WTC11 (cell line): Measurements from ENCODE around the gene URB1. TPM values are rescaled to one million over a fixed set of nuclear protein-coding genes. Genes with fewer than 3 reads are reported as not detected.
A peak's percentile ranks its signal among the peaks of the same experiment; 100 is the strongest.

ENCODE experiments used
- ETV6 ChIP-seq: sonication (generic); formaldehyde crosslinking; IDR thresholded peaks from 2 replicates; pipeline ENCODE4 v1.8.1; 2022; ENCODE audit warnings: mild to moderate bottlenecking, missing genetic modification reagents
- GABPB1 ChIP-seq: sonication (generic); formaldehyde crosslinking; IDR thresholded peaks from 2 replicates; pipeline ENCODE4 v1.8.1; 2023; ENCODE audit warnings: mild to moderate bottlenecking, missing genetic modification reagents
- IRF2 ChIP-seq: sonication (generic); formaldehyde crosslinking; IDR thresholded peaks from 2 replicates; pipeline ENCODE4 v1.8.0; 2022; ENCODE audit warnings: low read depth, missing genetic modification reagents, borderline replicate concordance
- NFATC4 ChIP-seq: fragments of 250-450 bp; sonication (Bioruptor Pico); IDR thresholded peaks from 2 replicates; pipeline ENCODE4 v1.9.0; 2021; ENCODE audit warnings: mild to moderate bottlenecking
- NFE2L1 ChIP-seq: sonication (generic); formaldehyde crosslinking; IDR thresholded peaks from 2 replicates; pipeline ENCODE4 v1.8.1; 2023; ENCODE audit warnings: missing genetic modification reagents
- RELA ChIP-seq: sonication (generic); formaldehyde crosslinking; IDR thresholded peaks from 2 replicates; pipeline ENCODE4 v1.8.1; 2022; ENCODE audit warnings: missing genetic modification reagents, mild to moderate bottlenecking, borderline replicate concordance
- SMAD3 ChIP-seq: sonication (generic); formaldehyde crosslinking; IDR thresholded peaks from 2 replicates; pipeline ENCODE4 v1.8.0; 2022; ENCODE audit warnings: missing genetic modification reagents, mild to moderate bottlenecking, borderline replicate concordance
- SP1 ChIP-seq: sonication (generic); formaldehyde crosslinking; conservative IDR thresholded peaks from 2 replicates; pipeline ENCODE4 v1.8.1; 2022; ENCODE audit warnings: missing genetic modification reagents
- TP53 ChIP-seq: sonication (generic); formaldehyde crosslinking; IDR thresholded peaks from 2 replicates; pipeline ENCODE4 v1.8.1; 2023; ENCODE audit warnings: mild to moderate bottlenecking, missing genetic modification reagents
- ZNF121 ChIP-seq: sonication (generic); formaldehyde crosslinking; IDR thresholded peaks from 2 replicates; pipeline ENCODE4 v1.8.0; 2023; ENCODE audit warnings: missing genetic modification reagents
- ZNF138 ChIP-seq: sonication (generic); formaldehyde crosslinking; conservative IDR thresholded peaks from 2 replicates; pipeline ENCODE4 v1.8.1; 2022; ENCODE audit warnings: mild to moderate bottlenecking, moderate library complexity, missing genetic modification reagents
- ZNF263 ChIP-seq: sonication (generic); formaldehyde crosslinking; IDR thresholded peaks from 2 replicates; pipeline ENCODE4 v1.8.1; 2022; ENCODE audit warnings: low read depth, mild to moderate bottlenecking, moderate library complexity, missing genetic modification reagents
- ZNF317 ChIP-seq: sonication (generic); formaldehyde crosslinking; IDR thresholded peaks from 2 replicates; pipeline ENCODE4 v1.8.1; 2023; ENCODE audit warnings: low read depth, mild to moderate bottlenecking, moderate library complexity, missing genetic modification reagents, borderline replicate concordance
- total RNA-seq: library from RNA; stranded (reverse); gene quantifications from 3 replicates; pipeline ENCODE4 v1.2.3, GENCODE V29; 2021
- TF ChIP-seq, protein P1 (sequence below): fragments of 250-450 bp; sonication (Bioruptor Pico); IDR thresholded peaks from 2 replicates; pipeline ENCODE4 v1.9.0; 2021; ENCODE audit warnings: moderate library complexity, mild to moderate bottlenecking, inconsistent platforms, borderline replicate concordance
- TF ChIP-seq, protein P2 (sequence below): sonication (generic); formaldehyde crosslinking; IDR thresholded peaks from 2 replicates; pipeline ENCODE4 v1.8.1; 2023; ENCODE audit warnings: mild to moderate bottlenecking, missing genetic modification reagents, moderate library complexity
- TF ChIP-seq, protein P3 (sequence below): sonication (generic); formaldehyde crosslinking; IDR thresholded peaks from 2 replicates; pipeline ENCODE4 v1.8.0; 2023; ENCODE audit warnings: missing genetic modification reagents, mild to moderate bottlenecking, borderline replicate concordance
- TF ChIP-seq, protein P4 (sequence below): fragments of 250-450 bp; sonication (Bioruptor Pico); IDR thresholded peaks from 2 replicates; pipeline ENCODE4 v1.9.0; 2021; ENCODE audit warnings: mild to moderate bottlenecking
- TF ChIP-seq, protein P5 (sequence below): fragments of 250-450 bp; sonication (Bioruptor Pico); IDR thresholded peaks from 2 replicates; pipeline ENCODE4 v1.8.0; 2021; ENCODE audit warnings: mild to moderate bottlenecking
- TF ChIP-seq, protein P6 (sequence below): sonication (generic); formaldehyde crosslinking; IDR thresholded peaks from 2 replicates; pipeline ENCODE4 v1.8.0; 2022; ENCODE audit warnings: mild to moderate bottlenecking, missing genetic modification reagents
- TF ChIP-seq, protein P7 (sequence below): fragments of 250-450 bp; sonication (Bioruptor Pico); IDR thresholded peaks from 2 replicates; pipeline ENCODE4 v2.1.2; 2022; ENCODE audit warnings: mild to moderate bottlenecking, moderate library complexity
- TF ChIP-seq, protein P8 (sequence below): sonication (generic); formaldehyde crosslinking; IDR thresholded peaks from 2 replicates; pipeline ENCODE4 v1.8.0; 2022; ENCODE audit warnings: mild to moderate bottlenecking, missing genetic modification reagents

URB1 gene
- total RNA-seq, 1 experiment from 2014 or later = 38.7 TPM

DNA sequence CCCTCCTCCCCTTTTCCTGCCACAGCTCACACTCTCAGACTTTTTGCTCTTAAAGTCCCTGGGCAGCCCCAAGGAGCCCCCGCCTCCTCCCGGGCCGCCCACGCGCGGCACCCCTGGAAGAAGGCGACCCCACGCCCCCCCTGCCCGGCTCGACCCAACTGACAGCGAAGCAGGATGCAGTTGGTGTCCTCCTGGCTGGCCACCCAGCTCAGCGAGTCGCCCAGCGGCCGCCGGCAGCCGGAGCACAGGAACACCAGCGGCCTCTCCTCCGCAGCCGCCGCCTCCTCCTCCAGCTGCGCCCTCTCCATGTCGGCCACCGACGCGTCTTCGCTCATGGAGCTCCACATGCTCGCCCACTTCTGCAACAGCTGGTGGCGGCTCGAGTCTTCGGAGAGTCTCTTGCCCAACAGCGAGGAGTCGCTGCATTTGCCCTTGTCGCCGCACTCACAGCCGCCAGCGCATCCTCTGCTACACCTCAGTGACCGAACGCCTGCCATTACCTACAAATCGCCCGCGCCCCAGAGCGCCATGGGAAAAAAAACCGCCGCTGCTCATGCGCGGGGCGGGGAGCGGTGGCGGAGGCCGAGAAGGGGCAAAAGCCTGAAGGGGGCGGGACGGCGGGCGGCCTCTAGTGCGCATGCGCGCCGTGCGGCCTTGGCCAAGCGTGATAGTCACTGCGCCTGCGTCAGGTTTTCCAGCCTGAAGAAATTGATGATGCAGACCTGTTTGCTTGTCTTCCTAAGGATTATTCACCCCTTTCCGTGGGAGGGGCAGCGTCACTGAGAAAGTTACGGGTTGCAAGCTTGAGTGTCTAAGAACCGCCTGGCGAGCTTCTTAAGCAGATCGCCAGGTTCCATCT is 114.1 kb downstream of the URB1 start, which contains the start of gene MIS18A (continued):
- TF ChIP-seq, protein P1, sequence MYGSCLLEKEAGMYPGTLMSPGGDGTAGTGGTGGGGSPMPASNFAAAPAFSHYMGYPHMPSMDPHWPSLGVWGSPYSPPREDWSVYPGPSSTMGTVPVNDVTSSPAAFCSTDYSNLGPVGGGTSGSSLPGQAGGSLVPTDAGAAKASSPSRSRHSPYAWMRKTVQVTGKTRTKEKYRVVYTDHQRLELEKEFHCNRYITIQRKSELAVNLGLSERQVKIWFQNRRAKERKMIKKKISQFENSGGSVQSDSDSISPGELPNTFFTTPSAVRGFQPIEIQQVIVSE (CRISPR knock-in tag) = no peak
- TF ChIP-seq ZNF121 (CRISPR knock-in tag) (no peak), ETV6 (CRISPR knock-in tag) (peak; percentile 87), NFE2L1 (CRISPR knock-in tag) (peak; percentile 32; the same call in 1 of the 2 replicates), ZNF317 (CRISPR knock-in tag) (no peak), IRF2 (CRISPR knock-in tag) (no peak), ZNF263 (no peak), SP1 (CRISPR knock-in tag) (peak; percentile 91), TP53 (no peak), SMAD3 (CRISPR knock-in tag) (peak; percentile 84; the same call in 1 of the 2 replicates), GABPB1 (CRISPR knock-in tag) (peak; percentile 22; the same call in 1 of the 2 replicates), NFATC4 (CRISPR knock-in tag) (no peak), ZNF138 (CRISPR knock-in tag) (no peak), RELA (CRISPR knock-in tag) (no peak)
- TF ChIP-seq, protein P2, sequence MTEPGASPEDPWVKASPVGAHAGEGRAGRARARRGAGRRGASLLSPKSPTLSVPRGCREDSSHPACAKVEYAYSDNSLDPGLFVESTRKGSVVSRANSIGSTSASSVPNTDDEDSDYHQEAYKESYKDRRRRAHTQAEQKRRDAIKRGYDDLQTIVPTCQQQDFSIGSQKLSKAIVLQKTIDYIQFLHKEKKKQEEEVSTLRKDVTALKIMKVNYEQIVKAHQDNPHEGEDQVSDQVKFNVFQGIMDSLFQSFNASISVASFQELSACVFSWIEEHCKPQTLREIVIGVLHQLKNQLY = no peak
- TF ChIP-seq, protein P3, sequence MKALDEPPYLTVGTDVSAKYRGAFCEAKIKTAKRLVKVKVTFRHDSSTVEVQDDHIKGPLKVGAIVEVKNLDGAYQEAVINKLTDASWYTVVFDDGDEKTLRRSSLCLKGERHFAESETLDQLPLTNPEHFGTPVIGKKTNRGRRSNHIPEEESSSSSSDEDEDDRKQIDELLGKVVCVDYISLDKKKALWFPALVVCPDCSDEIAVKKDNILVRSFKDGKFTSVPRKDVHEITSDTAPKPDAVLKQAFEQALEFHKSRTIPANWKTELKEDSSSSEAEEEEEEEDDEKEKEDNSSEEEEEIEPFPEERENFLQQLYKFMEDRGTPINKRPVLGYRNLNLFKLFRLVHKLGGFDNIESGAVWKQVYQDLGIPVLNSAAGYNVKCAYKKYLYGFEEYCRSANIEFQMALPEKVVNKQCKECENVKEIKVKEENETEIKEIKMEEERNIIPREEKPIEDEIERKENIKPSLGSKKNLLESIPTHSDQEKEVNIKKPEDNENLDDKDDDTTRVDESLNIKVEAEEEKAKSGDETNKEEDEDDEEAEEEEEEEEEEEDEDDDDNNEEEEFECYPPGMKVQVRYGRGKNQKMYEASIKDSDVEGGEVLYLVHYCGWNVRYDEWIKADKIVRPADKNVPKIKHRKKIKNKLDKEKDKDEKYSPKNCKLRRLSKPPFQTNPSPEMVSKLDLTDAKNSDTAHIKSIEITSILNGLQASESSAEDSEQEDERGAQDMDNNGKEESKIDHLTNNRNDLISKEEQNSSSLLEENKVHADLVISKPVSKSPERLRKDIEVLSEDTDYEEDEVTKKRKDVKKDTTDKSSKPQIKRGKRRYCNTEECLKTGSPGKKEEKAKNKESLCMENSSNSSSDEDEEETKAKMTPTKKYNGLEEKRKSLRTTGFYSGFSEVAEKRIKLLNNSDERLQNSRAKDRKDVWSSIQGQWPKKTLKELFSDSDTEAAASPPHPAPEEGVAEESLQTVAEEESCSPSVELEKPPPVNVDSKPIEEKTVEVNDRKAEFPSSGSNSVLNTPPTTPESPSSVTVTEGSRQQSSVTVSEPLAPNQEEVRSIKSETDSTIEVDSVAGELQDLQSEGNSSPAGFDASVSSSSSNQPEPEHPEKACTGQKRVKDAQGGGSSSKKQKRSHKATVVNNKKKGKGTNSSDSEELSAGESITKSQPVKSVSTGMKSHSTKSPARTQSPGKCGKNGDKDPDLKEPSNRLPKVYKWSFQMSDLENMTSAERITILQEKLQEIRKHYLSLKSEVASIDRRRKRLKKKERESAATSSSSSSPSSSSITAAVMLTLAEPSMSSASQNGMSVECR (CRISPR knock-in tag) = peak; percentile 55; the same call in 1 of the 2 replicates
- TF ChIP-seq, protein P4, sequence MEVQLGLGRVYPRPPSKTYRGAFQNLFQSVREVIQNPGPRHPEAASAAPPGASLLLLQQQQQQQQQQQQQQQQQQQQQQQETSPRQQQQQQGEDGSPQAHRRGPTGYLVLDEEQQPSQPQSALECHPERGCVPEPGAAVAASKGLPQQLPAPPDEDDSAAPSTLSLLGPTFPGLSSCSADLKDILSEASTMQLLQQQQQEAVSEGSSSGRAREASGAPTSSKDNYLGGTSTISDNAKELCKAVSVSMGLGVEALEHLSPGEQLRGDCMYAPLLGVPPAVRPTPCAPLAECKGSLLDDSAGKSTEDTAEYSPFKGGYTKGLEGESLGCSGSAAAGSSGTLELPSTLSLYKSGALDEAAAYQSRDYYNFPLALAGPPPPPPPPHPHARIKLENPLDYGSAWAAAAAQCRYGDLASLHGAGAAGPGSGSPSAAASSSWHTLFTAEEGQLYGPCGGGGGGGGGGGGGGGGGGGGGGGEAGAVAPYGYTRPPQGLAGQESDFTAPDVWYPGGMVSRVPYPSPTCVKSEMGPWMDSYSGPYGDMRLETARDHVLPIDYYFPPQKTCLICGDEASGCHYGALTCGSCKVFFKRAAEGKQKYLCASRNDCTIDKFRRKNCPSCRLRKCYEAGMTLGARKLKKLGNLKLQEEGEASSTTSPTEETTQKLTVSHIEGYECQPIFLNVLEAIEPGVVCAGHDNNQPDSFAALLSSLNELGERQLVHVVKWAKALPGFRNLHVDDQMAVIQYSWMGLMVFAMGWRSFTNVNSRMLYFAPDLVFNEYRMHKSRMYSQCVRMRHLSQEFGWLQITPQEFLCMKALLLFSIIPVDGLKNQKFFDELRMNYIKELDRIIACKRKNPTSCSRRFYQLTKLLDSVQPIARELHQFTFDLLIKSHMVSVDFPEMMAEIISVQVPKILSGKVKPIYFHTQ (CRISPR knock-in tag) = no peak
- TF ChIP-seq, protein P5, sequence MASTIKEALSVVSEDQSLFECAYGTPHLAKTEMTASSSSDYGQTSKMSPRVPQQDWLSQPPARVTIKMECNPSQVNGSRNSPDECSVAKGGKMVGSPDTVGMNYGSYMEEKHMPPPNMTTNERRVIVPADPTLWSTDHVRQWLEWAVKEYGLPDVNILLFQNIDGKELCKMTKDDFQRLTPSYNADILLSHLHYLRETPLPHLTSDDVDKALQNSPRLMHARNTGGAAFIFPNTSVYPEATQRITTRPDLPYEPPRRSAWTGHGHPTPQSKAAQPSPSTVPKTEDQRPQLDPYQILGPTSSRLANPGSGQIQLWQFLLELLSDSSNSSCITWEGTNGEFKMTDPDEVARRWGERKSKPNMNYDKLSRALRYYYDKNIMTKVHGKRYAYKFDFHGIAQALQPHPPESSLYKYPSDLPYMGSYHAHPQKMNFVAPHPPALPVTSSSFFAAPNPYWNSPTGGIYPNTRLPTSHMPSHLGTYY (CRISPR knock-in tag) = no peak
- TF ChIP-seq, protein P6, sequence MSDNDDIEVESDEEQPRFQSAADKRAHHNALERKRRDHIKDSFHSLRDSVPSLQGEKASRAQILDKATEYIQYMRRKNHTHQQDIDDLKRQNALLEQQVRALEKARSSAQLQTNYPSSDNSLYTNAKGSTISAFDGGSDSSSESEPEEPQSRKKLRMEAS (CRISPR knock-in tag) = peak; percentile 63; the same call in 1 of the 2 replicates
- TF ChIP-seq, protein P7, sequence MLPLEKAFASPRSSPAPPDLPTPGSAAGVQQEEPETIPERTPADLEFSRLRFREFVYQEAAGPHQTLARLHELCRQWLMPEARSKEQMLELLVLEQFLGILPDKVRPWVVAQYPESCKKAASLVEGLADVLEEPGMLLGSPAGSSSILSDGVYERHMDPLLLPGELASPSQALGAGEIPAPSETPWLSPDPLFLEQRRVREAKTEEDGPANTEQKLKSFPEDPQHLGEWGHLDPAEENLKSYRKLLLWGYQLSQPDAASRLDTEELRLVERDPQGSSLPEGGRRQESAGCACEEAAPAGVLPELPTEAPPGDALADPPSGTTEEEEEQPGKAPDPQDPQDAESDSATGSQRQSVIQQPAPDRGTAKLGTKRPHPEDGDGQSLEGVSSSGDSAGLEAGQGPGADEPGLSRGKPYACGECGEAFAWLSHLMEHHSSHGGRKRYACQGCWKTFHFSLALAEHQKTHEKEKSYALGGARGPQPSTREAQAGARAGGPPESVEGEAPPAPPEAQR (CRISPR knock-in tag) = no peak
- TF ChIP-seq, protein P8, sequence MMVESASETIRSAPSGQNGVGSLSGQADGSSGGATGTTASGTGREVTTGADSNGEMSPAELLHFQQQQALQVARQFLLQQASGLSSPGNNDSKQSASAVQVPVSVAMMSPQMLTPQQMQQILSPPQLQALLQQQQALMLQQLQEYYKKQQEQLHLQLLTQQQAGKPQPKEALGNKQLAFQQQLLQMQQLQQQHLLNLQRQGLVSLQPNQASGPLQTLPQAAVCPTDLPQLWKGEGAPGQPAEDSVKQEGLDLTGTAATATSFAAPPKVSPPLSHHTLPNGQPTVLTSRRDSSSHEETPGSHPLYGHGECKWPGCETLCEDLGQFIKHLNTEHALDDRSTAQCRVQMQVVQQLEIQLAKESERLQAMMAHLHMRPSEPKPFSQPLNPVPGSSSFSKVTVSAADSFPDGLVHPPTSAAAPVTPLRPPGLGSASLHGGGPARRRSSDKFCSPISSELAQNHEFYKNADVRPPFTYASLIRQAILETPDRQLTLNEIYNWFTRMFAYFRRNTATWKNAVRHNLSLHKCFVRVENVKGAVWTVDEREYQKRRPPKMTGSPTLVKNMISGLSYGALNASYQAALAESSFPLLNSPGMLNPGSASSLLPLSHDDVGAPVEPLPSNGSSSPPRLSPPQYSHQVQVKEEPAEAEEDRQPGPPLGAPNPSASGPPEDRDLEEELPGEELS (CRISPR knock-in tag) = peak; percentile 69; the same call in 1 of the 2 replicates
